Activated T-helper 1 cell treated with Interleukin-2 at 50 U/mL for 16 hours (primary cell): Measurements from ENCODE around the gene TES.
"Not testable (repeated sequence)": the region's sequence is repeated elsewhere in the genome, so short reads cannot be mapped to it uniquely, and the experiment has no call there.

Experiments
- DNase-seq: peaks from one replicate; pipeline ENCODE4 v3.0.0-alpha.2; 2020; ENCODE audit warnings: low read depth

The TES gene

DNA sequence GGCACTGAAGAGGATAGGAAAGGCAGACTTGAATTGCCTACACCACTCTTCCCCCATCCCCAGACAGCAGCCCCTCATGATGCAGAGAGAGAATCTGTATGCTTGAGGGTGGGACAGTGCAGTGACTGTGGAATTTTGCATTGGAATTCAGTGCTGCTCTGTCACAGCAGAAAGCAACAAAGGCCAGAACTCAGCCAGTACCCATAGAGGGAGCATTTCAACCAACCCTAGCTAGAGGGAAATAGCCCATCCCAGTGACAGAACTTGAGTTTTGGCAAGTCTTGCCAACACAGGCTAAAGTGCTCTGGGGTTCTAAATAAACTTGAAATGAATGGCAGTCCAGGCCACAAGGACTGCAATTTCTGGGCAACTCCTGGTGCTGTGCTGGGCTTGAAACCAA is 80.4 kb downstream of the TES start:
- DNase-seq, result no peak

DNA sequence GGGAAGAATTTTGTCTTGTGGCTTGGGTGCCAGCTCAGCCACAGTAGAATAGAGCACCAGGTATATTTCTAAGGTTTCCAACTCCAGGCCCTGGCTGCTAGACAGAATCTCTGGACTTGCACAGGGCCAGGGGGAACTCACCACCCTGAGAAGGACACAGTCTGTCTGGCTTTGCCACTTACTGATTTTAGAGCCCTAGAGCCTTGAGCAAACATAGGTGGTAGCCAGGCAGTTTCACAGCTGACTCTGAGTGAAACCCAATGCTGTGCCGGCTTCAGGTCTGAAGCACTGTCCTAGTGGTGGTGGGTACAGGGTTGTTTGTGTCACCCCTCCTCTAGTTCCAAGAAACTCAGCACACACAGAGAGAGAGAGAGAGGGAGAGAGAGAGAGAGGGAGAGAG is 81.6 kb downstream of the TES start:
- no peak for DNase-seq

DNA sequence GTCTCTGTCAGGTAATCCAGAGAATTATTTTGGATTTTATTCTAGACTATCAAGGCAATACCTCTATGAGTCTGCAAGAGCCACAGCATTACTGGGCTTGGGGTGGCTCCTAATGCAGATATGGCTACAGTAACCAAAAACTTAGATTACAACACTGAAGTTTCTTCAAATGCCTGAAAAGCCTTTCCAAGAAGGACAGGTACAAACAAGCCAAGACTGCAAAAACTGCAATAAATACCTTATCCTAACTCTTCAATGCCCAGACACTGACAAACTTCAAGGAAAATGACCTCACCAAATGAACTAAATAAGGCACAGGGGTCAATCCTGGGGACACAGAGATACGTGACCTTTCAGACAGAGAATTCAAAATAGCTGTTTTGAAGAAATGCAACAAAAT is 82.0 kb downstream of the TES start:
- no peak for DNase-seq

DNA sequence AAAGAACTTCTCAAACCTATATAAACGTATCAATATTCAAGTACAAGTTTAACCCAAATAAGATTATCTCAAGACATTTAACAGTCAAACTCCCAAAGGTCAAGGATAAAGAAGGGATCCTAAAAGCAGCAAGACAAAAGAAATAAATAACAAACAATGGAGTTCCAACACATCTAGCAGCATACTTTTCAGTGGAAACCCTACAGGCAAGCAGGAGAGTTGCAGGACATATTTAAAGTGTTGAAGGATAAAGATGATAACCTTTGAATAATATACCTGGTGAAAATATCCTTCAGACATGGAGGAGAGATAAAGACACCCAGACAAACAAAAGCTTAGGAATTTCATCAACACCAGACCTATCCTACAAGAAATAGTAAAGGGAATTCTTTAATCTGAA is 82.8 kb downstream of the TES start:
- no peak for DNase-seq

DNA sequence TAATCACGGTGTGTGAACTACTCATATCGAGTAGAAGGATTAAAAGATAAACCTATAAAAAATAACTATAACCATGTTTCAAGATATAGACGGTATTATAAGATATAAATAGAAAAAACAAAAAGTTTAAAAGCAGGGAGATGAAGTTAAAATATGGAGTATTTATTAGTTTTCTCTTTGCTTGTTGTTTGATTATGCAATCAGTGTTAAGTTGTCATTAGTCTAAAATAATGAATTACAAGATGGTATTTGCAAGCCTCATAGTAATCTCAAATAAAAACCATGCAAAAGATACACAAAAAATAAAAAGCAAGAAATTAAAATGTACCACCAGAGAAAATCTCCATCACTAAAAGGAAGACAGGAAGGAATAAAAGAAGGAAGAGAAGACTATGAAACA is 83.3 kb downstream of the TES start:
- DNase-seq, result no peak

DNA sequence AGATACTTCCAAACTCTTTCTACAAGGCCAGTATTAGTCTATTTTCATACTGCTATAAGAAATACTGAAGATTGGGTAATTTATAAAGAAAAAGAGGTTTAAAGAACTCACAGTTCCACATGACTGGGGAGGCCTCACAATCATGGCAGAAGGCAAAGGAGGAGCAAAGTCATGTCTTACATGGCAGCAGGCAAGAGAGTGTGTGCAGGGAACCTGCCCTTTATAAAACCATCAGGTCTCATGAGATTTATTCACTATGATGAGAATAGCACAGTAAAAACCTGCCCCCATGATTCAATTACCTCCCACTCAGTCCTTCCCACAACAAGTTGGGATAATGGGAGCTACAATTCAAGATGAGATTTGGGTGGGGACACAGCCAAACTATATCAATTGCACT is 85.6 kb downstream of the TES start:
- DNase-seq, result not testable (repeated sequence)

DNA sequence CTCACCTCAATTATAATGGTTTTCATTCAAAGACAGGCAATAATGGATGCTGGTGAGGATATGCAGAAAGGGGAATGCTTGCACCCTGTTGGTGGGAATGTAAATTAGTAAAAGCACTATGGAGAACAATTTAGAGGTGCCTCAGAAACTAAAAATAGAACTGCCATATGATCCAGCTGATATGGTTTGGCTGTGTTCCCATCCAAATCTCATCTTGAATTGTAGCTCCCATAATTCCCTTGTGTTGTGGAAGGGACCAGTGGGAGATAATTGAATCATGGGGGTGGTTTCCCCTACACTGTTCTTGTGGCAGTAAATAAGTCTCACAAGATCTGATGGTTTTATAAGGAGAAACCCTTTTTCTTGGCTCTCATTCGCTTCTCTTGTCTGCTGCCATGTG is 87.7 kb downstream of the TES start:
- no peak for DNase-seq

DNA sequence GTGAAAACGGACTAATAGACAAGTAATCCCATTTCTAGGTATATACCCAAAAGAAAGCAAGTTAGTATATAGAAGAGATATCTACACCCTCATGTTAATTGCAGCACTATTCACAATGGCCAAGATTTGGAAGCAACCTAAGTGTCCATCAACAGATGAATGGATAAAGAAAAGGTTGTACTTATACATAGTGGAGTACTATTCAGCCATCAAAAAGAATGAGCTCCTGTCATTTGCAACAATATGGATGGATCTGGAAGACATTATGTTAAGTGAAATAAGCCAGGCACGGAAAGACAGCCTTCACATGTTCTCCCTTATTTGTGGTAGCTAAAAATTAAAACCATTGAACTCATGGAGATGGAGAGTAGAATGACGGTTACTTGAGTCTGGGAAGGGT is 88.2 kb downstream of the TES start:
- no peak for DNase-seq

DNA sequence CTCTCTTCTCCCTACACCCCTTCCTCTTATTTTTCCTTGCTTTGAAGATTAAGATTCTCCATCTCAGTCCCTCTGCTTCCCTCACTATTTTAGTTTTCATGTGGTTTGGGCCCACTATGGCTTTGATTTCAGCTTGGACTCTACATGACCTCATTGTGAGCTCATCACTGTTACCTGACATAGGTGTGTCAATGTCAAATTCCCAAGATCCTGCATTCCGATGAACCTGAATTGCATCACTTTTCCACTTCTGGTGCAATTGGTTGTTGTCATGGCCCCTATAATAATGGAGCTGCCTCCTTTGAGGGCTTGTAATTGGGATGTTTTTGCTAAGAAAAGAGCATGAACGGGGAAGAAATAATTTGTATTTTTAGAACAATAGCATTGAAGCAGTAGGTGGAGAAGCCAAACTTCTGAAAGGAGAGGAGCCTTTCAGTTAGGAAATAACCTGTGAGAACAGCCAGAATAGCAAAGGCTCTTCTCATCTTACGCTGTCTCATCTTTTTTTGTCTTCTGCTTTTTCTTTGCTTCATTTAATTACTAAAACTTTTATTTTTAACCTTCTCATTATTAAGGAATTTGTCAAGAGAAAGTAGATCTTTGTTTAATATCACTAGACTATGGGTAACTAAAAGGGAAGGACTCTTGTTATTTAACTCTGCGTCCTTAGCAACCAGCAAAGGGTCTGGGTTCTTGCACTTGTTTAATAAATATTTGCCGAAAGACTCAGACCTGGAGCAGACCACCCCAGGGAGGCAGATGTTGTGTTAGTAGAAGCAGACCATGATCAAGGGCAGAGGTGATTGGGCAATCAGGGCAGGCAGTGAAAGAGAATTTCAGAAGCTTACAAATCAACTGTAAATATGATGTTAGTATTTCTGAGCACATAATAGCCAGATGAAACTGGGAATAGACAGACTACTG is 95.4 kb downstream of the TES start:
- no peak for DNase-seq

DNA sequence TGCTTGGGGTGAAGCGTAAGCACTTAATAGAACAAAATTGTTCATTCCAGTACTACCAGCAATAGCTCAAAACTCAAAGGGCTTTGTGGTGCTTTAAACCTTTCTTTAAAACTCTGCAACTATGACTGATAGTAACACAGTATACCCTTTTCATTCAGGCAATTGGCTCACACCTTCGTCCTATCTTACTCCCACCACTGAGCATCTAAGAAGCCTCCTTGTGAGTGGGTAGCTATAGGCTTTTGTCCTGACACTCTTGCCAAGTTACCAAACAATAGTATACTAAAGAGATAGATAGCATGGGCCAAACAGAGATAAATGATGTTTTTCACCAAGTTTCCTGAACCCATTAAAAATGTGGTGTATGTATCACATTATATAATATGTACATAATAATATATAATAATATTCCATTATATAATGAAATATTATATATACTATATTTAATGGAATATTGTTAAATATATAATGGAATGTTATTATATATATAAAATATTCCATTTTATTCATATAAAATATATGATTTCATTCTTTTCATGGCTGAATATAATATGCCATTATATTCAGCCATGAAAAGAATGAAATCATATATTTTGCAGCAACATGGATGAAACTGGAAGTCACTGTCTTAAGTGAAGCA is 96.2 kb downstream of the TES start:
- DNase-seq, result no peak

DNA sequence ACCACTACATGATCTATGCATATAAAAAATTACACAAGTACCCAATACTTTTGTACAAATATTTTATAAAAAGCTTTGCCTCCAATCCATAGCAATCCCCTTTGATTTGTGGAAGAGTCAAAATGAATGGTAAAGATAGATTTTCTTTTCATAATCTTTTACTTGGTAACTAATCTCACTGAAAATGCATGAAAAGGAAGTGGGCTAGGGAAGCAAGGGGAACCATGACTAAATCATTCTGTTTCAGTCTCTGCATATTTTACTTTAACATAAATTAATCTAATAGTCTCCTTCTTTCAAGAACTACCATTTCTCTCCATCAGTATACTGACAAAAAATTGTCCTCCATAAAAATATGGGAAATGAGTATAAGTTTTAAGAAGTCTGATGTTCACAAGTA is 96.9 kb downstream of the TES start:
- DNase-seq, result no peak
